GM15510 (cell line): ENCODE data around the gene ZPLD1.

Experiments
- POLR2A ChIP-seq: IDR thresholded peaks from 3 replicates; pipeline ENCODE4 v1.6.1; 2011; ENCODE audit warnings: borderline replicate concordance; ENCODE audit not compliant: insufficient read length; ENCODE audit errors: extremely low read depth

ZPLD1 gene

DNA sequence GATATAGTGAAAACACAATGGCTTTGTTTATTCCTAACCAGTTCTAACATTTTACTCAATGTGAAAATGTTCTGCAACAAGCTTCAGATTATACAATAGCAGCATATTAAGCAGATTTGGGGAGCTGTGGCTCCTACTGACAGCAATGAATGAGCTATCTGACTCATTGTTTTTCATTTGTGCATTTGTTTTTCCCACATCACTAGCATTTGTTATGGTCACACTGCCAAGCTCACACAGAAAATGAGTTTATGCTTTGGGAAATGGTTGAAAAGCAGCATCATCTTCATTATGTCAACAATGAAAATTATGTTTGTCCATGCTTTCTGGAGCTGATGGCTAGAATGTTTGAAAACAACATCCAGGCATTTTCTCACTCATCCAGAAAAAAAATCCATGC, 53.5 kb downstream of the ZPLD1 start:
- TF ChIP-seq POLR2A, result no peak

DNA sequence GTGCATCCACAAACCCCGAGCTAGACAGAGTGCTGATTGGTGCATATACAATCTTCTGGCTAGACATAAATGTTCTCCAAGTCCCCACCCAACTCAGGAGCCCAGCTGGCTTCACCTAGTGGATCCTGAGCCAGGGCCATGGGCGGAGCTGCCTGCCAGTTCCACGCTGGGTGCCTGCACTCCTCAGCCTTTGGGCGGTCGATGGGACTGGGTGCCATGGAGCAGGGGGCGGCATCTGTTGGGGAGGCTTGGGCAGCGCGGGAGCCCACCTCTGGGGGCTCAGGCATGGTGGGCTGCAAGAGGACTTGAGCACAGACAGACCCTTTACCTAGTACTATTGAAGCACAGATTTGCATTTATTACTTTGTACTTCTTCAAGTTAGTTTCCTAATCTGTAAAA, 57.5 kb downstream of the ZPLD1 start:
- no peak for TF ChIP-seq POLR2A

DNA sequence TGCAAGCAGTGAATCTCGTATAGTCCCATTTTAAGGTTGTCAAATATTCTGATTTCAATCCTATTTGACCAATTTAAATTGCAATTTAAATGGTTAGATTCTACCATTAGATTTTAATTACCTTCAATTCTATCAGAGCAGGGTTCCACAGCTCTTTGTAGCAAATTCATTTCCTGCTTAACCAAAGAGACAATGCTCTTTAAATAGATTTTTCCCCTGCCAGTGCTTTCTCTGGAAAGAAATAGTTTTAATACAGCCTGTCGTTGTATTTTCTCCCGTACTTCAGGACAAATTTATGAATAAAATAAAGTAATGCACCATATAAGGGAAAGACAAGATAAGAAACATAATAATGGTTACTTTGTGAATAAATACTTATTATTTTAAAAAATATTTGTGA, 62.8 kb downstream of the ZPLD1 start:
- no peak for TF ChIP-seq POLR2A

DNA sequence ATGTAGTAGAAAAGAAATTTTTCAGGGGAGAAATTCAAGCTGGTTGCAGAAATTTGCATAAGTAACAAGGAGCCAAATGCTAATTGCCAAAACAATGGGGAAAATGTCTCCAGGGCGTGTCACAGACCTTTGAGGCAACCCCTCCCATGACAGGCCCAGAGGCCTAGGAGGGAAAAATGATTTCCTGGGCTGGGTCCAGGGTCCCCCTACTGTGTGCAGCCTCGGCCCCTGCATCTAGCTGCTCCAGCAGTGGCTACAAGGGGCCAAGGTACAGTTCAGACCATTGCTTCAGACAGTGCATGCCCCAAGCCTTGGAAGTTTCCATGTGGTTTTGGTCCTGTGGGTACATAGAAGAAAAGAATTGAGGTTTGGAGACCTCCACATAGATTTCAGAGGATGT, 70.7 kb downstream of the ZPLD1 start:
- TF ChIP-seq POLR2A, result no peak

DNA sequence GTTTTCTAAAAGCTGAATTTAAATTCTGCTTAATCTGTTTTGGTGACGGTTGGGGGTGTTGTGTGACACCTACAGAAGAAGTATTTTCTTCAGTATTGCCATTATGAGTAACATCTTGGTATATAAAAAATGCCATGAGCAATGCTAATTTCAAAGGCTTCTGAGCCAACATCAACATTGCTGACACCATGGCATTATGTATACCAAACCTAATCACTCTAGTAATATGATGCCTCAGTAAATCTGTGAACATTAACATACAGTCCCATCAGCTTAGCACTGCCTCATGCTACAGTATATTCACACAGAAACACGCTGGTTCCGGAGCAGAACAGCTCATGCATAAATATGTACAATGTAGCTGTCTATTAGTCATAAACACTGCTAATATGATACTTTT, 75.8 kb downstream of the ZPLD1 start:
- no peak for TF ChIP-seq POLR2A

DNA sequence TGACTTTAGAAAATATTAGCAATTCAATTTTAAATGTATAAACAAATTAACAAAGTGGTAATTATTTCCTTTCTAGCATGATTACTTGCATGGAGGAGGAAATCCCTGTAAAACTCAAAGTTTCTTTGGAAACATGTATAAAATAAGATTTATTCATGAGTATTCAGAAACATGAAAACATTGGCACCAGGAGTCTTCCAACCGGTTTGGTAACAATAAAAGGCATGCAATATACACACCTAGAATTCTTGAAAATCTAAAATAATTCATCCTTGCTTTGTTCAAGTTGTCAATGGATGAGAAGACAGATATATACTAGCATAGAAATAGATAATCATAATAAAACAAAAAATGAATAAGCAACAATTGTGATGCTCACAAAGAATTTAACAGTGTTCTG, 76.4 kb downstream of the ZPLD1 start:
- TF ChIP-seq POLR2A, result no peak

DNA sequence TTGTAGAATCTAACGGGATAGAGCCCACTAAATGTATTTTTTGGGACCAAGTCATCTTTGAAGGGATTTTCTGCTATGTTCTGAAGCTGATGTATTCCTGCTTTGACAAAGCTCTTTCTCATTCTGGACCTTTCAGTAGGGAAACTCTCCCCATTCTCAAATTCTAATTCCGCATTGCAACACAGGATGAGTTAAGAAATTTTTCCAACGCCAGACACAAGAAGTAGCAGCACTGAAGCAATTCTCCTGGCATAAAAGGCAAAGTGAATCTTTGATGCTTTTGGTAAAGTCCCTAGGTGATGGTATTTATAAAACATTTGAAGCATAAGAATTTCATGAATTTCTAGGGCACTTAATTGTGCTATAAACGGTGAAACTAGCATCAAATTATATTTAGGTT, 76.8 kb downstream of the ZPLD1 start:
- TF ChIP-seq POLR2A, result no peak

DNA sequence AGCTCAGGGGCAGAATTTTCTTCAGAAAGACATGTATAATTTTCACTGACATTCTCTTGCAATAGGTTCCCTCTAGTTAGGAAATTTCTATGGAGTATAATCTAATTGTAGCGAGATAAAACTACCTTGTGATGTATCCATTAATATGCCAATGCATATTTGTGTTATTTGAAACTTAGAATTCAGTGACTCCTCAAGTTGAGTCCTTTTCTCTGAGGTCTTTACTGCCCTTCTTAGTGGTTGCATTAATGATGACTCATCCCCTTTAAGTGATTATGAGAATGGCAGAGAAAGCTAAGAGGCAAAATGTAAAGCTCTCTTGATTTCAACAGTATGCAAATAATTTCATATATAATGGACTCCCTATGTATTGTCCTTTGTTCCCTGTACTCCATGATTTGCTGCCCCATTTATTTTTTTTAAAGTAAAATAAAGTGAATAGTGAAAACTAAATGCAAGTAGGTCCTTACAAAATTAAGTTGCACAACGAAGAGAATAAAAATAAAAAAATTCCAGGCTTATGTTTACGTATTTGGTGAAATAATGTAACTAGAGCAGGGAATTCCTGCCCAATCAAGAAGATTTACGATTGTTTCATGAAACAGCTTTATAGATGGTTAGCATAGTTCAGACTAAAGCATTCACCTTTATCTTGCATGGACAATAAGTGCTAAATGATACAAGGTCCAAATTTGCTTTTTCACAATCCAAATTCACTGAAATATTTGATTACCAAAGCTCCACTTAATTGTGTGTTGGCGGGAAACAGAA, 78.1 kb downstream of the ZPLD1 start:
- TF ChIP-seq POLR2A, result no peak

DNA sequence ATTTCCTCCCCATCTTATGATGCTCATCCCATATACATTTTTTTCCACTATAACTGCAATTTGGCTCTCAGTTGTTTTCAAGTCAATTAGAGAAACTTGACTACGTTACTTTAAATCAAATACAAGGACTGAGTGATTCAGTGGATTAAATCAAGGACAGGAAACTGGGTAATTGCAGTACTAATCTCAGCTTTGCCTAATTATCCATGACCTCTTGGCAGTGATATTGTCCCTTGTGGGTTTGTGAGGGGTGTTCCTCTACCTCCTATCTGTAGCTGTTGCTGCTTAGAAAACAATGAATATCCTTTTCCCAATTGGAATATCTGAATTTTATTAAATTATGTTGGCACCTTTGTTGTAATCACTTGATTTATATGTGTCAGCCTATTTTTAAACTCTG, 79.4 kb downstream of the ZPLD1 start:
- no peak for TF ChIP-seq POLR2A

DNA sequence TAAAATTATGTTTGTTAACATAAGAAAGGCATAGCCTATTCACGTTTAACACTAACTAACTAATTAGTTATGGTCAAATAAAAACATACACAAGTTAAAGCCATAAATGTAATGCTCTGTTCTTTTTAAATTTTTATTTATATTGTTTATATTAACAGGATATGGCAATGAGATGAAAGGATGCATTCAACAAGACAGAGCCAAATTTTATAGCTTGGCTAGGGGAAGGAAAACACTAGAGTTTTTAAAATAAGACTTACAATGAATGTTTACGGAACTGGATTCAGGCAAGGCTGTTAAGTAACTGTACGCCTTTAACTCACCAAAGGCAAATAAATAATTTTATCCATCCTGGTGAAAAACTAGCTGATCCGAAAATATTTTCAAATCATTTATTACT, 86.4 kb downstream of the ZPLD1 start:
- TF ChIP-seq POLR2A, result no peak

DNA sequence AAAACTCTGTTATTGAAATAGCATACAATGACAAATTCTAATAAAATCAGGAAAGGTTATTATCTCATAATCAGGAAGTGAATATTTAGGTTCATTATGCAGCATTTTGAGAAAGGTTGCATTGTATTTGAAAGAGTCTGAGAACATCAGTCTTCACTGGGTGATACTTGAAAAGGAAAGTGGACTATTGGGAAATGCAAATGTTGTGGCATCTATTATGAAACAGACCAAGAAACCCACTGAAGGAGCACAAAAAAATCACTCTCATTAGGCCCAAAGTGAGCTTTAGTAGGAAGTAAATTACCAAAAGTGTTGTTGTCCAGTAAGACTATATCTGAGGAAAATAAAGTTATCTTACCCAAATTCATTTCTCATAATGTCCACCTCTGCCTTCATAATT, 90.8 kb downstream of the ZPLD1 start:
- TF ChIP-seq POLR2A, result no peak

DNA sequence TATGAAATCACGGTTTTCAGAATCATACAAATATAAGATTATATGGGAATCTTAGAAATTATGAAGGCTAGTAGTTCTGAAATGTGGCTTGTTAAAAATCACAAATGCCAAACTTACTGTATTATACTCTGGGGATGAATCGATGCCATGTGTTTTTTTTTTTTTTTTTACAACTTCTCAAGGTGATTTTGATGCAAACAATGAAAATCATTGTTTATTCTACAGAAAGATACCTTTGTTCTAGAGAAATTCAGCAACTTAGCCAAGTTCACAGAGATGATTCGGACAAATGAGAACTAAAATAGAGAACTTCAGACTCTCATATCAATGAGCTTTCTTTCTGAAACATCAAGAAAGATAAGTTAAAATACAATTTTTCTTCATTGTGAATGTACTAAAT, 92.0 kb downstream of the ZPLD1 start:
- no peak for TF ChIP-seq POLR2A

DNA sequence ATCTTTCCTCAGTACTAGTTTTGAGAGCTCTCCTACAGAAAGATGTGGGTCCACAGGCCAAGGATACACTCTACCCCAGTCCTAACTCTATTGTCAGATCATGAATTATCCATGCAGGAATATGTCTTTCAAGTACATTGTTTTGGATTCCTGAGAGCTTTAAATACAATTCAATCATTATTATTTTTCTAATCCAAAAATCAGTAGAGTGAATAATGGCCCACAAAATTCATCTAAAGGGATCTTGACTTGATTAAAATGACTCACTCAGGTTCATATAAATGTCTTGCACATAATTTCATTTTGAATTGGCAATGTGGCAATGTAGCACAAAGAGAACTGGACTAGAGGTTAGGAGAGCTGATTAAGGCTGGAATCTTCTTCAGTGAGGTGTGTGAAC, 93.9 kb downstream of the ZPLD1 start:
- no peak for TF ChIP-seq POLR2A
